H9 (cell line): ENCODE measurements around the gene PIK3C3. TPM values are rescaled to one million over a fixed set of nuclear protein-coding genes. Genes with fewer than 3 reads are reported as not detected.

ENCODE experiments used
- DNase-seq: peaks from one replicate; pipeline ENCODE4 v3.0.0-alpha.2; 2017
- H2AFZ ChIP-seq: one replicate; pipeline ENCODE4 v1.6.1; 2013; ENCODE audit warnings: mild to moderate bottlenecking, low read length, control low read depth, moderate library complexity
- H2AK5ac ChIP-seq: 2 replicates; pipeline ENCODE4 v1.6.1; 2013; ENCODE audit warnings: low read length, control low read depth, mixed read lengths; ENCODE audit not compliant: insufficient read length
- H2BK120ac ChIP-seq: one replicate; pipeline ENCODE4 v1.6.1; 2013; ENCODE audit warnings: low read depth, mild to moderate bottlenecking, low read length, control low read depth, inconsistent platforms; ENCODE audit not compliant: poor library complexity, severe bottlenecking
- H2BK12ac ChIP-seq: 2 replicates; pipeline ENCODE4 v1.6.1; 2013; ENCODE audit warnings: low read length, control low read depth, mixed read lengths, low read depth; ENCODE audit not compliant: insufficient read length
- H2BK15ac ChIP-seq: 2 replicates; pipeline ENCODE4 v1.6.1; 2013; ENCODE audit warnings: low read depth, low read length, control low read depth
- H2BK20ac ChIP-seq: one replicate; pipeline ENCODE4 v1.6.1; 2013; ENCODE audit warnings: low read depth, mild to moderate bottlenecking, low read length, control low read depth, inconsistent platforms; ENCODE audit not compliant: poor library complexity, severe bottlenecking
- H2BK5ac ChIP-seq: 2 replicates; pipeline ENCODE4 v1.6.1; 2013; ENCODE audit warnings: low read length, control low read depth, mixed read lengths; ENCODE audit not compliant: insufficient read length
- H3K14ac ChIP-seq: 2 replicates; pipeline ENCODE4 v1.6.1; 2013; ENCODE audit warnings: low read length, control low read depth; ENCODE audit not compliant: insufficient read depth
- H3K18ac ChIP-seq: 2 replicates; pipeline ENCODE4 v1.6.1; 2013; ENCODE audit warnings: low read depth, mild to moderate bottlenecking, mixed read lengths, low read length, control low read depth; ENCODE audit not compliant: insufficient read length
- H3K23ac ChIP-seq: 2 replicates; pipeline ENCODE4 v1.6.1; 2013; ENCODE audit warnings: low read length, control low read depth, mixed read lengths, low read depth; ENCODE audit not compliant: insufficient read length
- H3K23me2 ChIP-seq: 2 replicates; pipeline ENCODE4 v1.6.1; 2013; ENCODE audit warnings: low read depth, mild to moderate bottlenecking, mixed read lengths, low read length, control low read depth; ENCODE audit not compliant: insufficient read length, poor library complexity, severe bottlenecking
- H3K27ac ChIP-seq: 2 replicates; pipeline ENCODE4 v1.5.1; 2013; ENCODE audit warnings: low read length, control low read depth, mixed read lengths, low read depth; ENCODE audit not compliant: insufficient read length
- H3K27me3 ChIP-seq: 2 replicates; pipeline ENCODE4 v1.6.1; 2013; ENCODE audit warnings: low read length, control low read depth, inconsistent platforms; ENCODE audit not compliant: insufficient read depth
- H3K4ac ChIP-seq: 2 replicates; pipeline ENCODE4 v1.6.1; 2013; ENCODE audit warnings: low read depth, mild to moderate bottlenecking, control low read depth, inconsistent platforms, low read length, moderate library complexity
- H3K4me1 ChIP-seq: 2 replicates; pipeline ENCODE4 v1.6.1; 2013; ENCODE audit warnings: low read length, control low read depth, inconsistent platforms; ENCODE audit not compliant: insufficient read depth
- H3K4me2 ChIP-seq: 2 replicates; pipeline ENCODE4 v1.6.1; 2013; ENCODE audit warnings: low read length, control low read depth, mixed read lengths; ENCODE audit not compliant: insufficient read length, insufficient read depth
- H3K56ac ChIP-seq: 2 replicates; pipeline ENCODE4 v1.6.1; 2013; ENCODE audit warnings: low read depth, mild to moderate bottlenecking, mixed read lengths, low read length, control low read depth; ENCODE audit not compliant: insufficient read length
- H3K79me1 ChIP-seq: 2 replicates; pipeline ENCODE4 v1.6.1; 2013; ENCODE audit warnings: low read depth, mild to moderate bottlenecking, moderate library complexity, low read length, control low read depth, inconsistent platforms; ENCODE audit not compliant: insufficient read depth, poor library complexity, severe bottlenecking
- H3K79me2 ChIP-seq: 2 replicates; pipeline ENCODE4 v1.6.1; 2013; ENCODE audit warnings: low read length, control low read depth, inconsistent platforms; ENCODE audit not compliant: insufficient read depth
- H3K9ac ChIP-seq: 2 replicates; pipeline ENCODE4 v1.6.1; 2013; ENCODE audit warnings: low read length, control low read depth, mixed read lengths; ENCODE audit not compliant: insufficient read length; ENCODE audit errors: extremely low read depth
- H3K9me3 ChIP-seq: one replicate; pipeline ENCODE4 v1.6.1; 2013; ENCODE audit warnings: low read depth, low read length, inconsistent platforms; ENCODE audit not compliant: control insufficient read depth
- H3T11ph ChIP-seq: one replicate; pipeline ENCODE4 v1.6.1; 2013; ENCODE audit warnings: mild to moderate bottlenecking, low read length, control low read depth, inconsistent platforms
- H4K20me1 ChIP-seq: one replicate; pipeline ENCODE4 v1.6.1; 2013; ENCODE audit not compliant: control insufficient read depth, insufficient read length, insufficient read depth
- H4K5ac ChIP-seq: 2 replicates; pipeline ENCODE4 v1.6.1; 2013; ENCODE audit warnings: low read depth, mild to moderate bottlenecking, mixed read lengths, low read length, control low read depth; ENCODE audit not compliant: insufficient read length
- H4K8ac ChIP-seq: replicated peaks from 2 replicates; pipeline ENCODE4 v1.6.1; 2013; ENCODE audit warnings: low read length, control low read depth, mixed read lengths, low read depth; ENCODE audit not compliant: insufficient read length
- H4K91ac ChIP-seq: 2 replicates; pipeline ENCODE4 v1.6.1; 2013; ENCODE audit warnings: low read depth, mild to moderate bottlenecking, moderate library complexity, mixed read lengths, low read length, control low read depth; ENCODE audit not compliant: insufficient read length
- H3K27ac Mint-ChIP-seq, 3 experiments: 2 replicates in 2 of 3; 3 replicates in 1 of 3; pipeline ENCODE4 v1.8.0; 2020 to 2021; ENCODE audit warnings: mixed read lengths in 3 of 3, mild to moderate bottlenecking in 1 of 3, moderate library complexity in 1 of 3
- H3K27me3 Mint-ChIP-seq: 2 replicates; pipeline ENCODE4 v1.8.0; 2021; ENCODE audit warnings: low read depth, mild to moderate bottlenecking, moderate library complexity, mixed read lengths
- H3K36me3 Mint-ChIP-seq, 3 experiments: 2 replicates in 2 of 3; 3 replicates in 1 of 3; pipeline ENCODE4 v1.8.0; 2020 to 2021; ENCODE audit warnings: low read depth in 3 of 3, mixed read lengths in 3 of 3; ENCODE audit not compliant: insufficient read depth in 1 of 3
- H3K4me1 Mint-ChIP-seq, 2 experiments: 2 replicates each; pipeline ENCODE4 v1.8.0; 2020; ENCODE audit warnings: mixed read lengths in 2 of 2
- H3K4me3 Mint-ChIP-seq, 2 experiments: 2 replicates in 1 of 2; 3 replicates in 1 of 2; pipeline ENCODE4 v1.8.0; 2020 to 2021; ENCODE audit warnings: mild to moderate bottlenecking in 2 of 2, mixed read lengths in 2 of 2, moderate library complexity in 1 of 2
- H3K9me3 Mint-ChIP-seq, 2 experiments: 2 replicates in 1 of 2; 3 replicates in 1 of 2; pipeline ENCODE4 v1.8.0; 2020; ENCODE audit warnings: mild to moderate bottlenecking in 2 of 2, mixed read lengths in 2 of 2, moderate library complexity in 1 of 2
- total RNA-seq: library from RNA; stranded (reverse); gene quantifications from 2 replicates; pipeline ENCODE4 v1.2.1, GENCODE V29; 2021
- TF ChIP-seq, protein P1 (sequence below): fragments of 200-600 bp; sonication (generic); conservative IDR thresholded peaks from 3 replicates; pipeline ENCODE4 v1.8.0; 2021; ENCODE audit warnings: antibody characterized with exemption, mild to moderate bottlenecking

The PIK3C3 gene
- total RNA-seq, 1 experiment from 2014 or later: 48.8 TPM

DNA sequence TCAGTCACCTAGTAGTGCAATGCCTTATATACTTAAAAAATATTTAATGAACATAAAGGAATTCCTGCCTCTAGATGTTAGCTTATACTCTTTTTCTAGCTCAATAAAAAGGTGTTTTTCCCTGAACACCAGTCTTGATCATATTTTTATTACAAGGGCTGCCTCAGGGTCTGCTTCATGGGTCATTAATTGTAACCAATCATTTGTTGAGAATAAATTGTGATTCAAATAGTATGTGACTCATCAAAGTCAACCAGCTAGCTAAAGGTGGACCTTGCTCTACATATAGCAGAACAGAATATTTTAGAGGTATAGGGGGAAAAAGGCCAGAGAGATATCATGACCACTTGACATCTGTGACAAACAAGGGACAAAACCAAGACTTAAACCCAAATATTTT lies 114.0 kb downstream of the PIK3C3 start:
- Histone ChIP-seq H2BK20ac (no peak overlapping the region), H3K4me2 (no peak overlapping the region), H3K14ac (no peak overlapping the region), H3K56ac (no peak overlapping the region), H3K4me1 (no peaks in the 10 kb centered on the region), H3K9me3 (no peaks in the 10 kb centered on the region), H4K20me1 (no peaks in the 10 kb centered on the region), H2AFZ (no peak overlapping the region), H3K23me2 (no peaks in the 10 kb centered on the region), H4K8ac (no peak overlapping the region), H4K5ac (no peak overlapping the region), H2BK5ac (no peak overlapping the region), H3K4ac (no peak overlapping the region), H2AK5ac (no peak overlapping the region), H3K18ac (no peak overlapping the region), H3K79me2 (no peaks in the 10 kb centered on the region), H4K91ac (no peak overlapping the region), H3K9ac (no peak overlapping the region), H2BK12ac (no peak overlapping the region), H3K27ac (no peak overlapping the region), H2BK15ac (no peak overlapping the region), H2BK120ac (no peak overlapping the region), H3T11ph (no peak overlapping the region), H3K23ac (no peak overlapping the region), H3K79me1 (no peaks in the 10 kb centered on the region), H3K27me3 (no peaks in the 10 kb centered on the region)
- peaks cover 9 to 45% (median 30%) of the 10 kb centered on the region in 3 experiments for H3K36me3 Mint-ChIP-seq
- no peak for DNase-seq
- no peak overlapping the region for H3K27ac Mint-ChIP-seq
- H3K4me3 Mint-ChIP-seq: no peak overlapping the region
- TF ChIP-seq, protein P1, sequence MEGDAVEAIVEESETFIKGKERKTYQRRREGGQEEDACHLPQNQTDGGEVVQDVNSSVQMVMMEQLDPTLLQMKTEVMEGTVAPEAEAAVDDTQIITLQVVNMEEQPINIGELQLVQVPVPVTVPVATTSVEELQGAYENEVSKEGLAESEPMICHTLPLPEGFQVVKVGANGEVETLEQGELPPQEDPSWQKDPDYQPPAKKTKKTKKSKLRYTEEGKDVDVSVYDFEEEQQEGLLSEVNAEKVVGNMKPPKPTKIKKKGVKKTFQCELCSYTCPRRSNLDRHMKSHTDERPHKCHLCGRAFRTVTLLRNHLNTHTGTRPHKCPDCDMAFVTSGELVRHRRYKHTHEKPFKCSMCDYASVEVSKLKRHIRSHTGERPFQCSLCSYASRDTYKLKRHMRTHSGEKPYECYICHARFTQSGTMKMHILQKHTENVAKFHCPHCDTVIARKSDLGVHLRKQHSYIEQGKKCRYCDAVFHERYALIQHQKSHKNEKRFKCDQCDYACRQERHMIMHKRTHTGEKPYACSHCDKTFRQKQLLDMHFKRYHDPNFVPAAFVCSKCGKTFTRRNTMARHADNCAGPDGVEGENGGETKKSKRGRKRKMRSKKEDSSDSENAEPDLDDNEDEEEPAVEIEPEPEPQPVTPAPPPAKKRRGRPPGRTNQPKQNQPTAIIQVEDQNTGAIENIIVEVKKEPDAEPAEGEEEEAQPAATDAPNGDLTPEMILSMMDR: no peak
- no peaks in the 10 kb centered on the region for H3K27me3 Mint-ChIP-seq
- H3K4me1 Mint-ChIP-seq: peaks cover 5 to 6% of the 10 kb centered on the region in 2 experiments; a peak in 3 of 4 replicates
- H3K9me3 Mint-ChIP-seq: no peaks in the 10 kb centered on the region
